H1 (cell line): ENCODE measurements around the gene RGL2. TPM values are rescaled to one million over a fixed set of nuclear protein-coding genes. Genes with fewer than 3 reads are reported as not detected.

Source experiments
- CTCF ChIA-PET: fragments of 300-600 bp; sonication (Branson Sonifier 250); formaldehyde crosslinking; loops from one replicate; lab custom pipeline; 2021; ENCODE audit not compliant: partially characterized antibody; lab: Charles Lee
- POLR2A ChIA-PET: fragments of 300-600 bp; sonication (Branson Sonifier 250); formaldehyde crosslinking; loops from one replicate; lab custom pipeline; 2021; ENCODE audit warnings: inconsistent platforms; ENCODE audit not compliant: partially characterized antibody; lab: Charles Lee
- DNase-seq, 2 experiments: peaks; one replicate each; pipeline versions ENCODE4 v3.0.0 to v3.0.0-alpha.2; 2010 to 2022; ENCODE audit warnings: low spot score in 2 of 2, low read depth in 1 of 2, mixed read lengths in 1 of 2
- FAIRE-seq: peaks from 2 replicates; lab custom pipeline; 2011; peaks lifted over from hg19 to GRCh38; lab: Jason Lieb, UNC
- H2AFZ ChIP-seq: 2 replicates; pipeline ENCODE4 v1.8.1; 2012; ENCODE audit warnings: low read length, inconsistent platforms
- H2AK5ac ChIP-seq: 2 replicates; pipeline ENCODE4 v1.6.1; 2013; ENCODE audit warnings: low read depth, low read length
- H2BK120ac ChIP-seq: replicated peaks from 2 replicates; pipeline ENCODE3; 2013; ENCODE audit warnings: low read depth, low read length, inconsistent platforms
- H2BK12ac ChIP-seq: 2 replicates; pipeline ENCODE4 v1.6.1; 2013; ENCODE audit warnings: low read depth, low read length
- H2BK15ac ChIP-seq: 2 replicates; pipeline ENCODE4 v1.6.1; 2013; ENCODE audit warnings: low read length
- H2BK20ac ChIP-seq: 2 replicates; pipeline ENCODE4 v1.6.1; 2013; ENCODE audit warnings: low read length
- H2BK5ac ChIP-seq: 2 replicates; pipeline ENCODE4 v1.6.1; 2013; ENCODE audit warnings: low read depth, low read length
- H3K14ac ChIP-seq: 2 replicates; pipeline ENCODE4 v1.6.1; 2013; ENCODE audit warnings: inconsistent platforms; ENCODE audit not compliant: insufficient read length
- H3K18ac ChIP-seq: 2 replicates; pipeline ENCODE4 v1.6.1; 2013; ENCODE audit warnings: low read length; ENCODE audit errors: extremely low read depth
- H3K23ac ChIP-seq: 2 replicates; pipeline ENCODE4 v1.6.1; 2013; ENCODE audit warnings: inconsistent platforms; ENCODE audit not compliant: insufficient read length
- H3K23me2 ChIP-seq: 2 replicates; pipeline ENCODE4 v1.6.1; 2013; ENCODE audit warnings: low read depth, low read length
- H3K27ac ChIP-seq: 2 replicates; pipeline ENCODE4 v1.6.1; 2011; ENCODE audit warnings: low read depth, low read length, inconsistent platforms
- H3K27me3 ChIP-seq, 4 experiments: replicated peaks in 1 of 4; 1 replicate in 1 of 4; 2 replicates in 3 of 4; pipeline versions ENCODE4 v1.6.1 to v1.8.1; 2011 to 2013; ENCODE audit warnings: low read length in 3 of 4, mild to moderate bottlenecking in 3 of 4, inconsistent platforms in 2 of 4, mixed read lengths in 2 of 4, moderate library complexity in 1 of 4; ENCODE audit not compliant: control insufficient read depth in 3 of 4, insufficient read depth in 3 of 4; ENCODE audit errors: extremely low read depth in 1 of 4
- H3K36me3 ChIP-seq, 4 experiments: 2 replicates each; pipeline versions ENCODE4 v1.6.1 to v1.8.1; 2011 to 2013; ENCODE audit warnings: mild to moderate bottlenecking in 4 of 4, low read length in 3 of 4, moderate library complexity in 2 of 4, control low read depth in 1 of 4, inconsistent platforms in 1 of 4; ENCODE audit not compliant: insufficient read depth in 4 of 4, control insufficient read depth in 2 of 4
- H3K4ac ChIP-seq: replicated peaks from 2 replicates; pipeline ENCODE3; 2013; ENCODE audit warnings: low read length, low read depth, mixed read lengths, inconsistent platforms; ENCODE audit not compliant: insufficient read length
- H3K4me1 ChIP-seq, 4 experiments: replicated peaks in 1 of 4; 1 replicate in 1 of 4; 2 replicates in 3 of 4; pipeline versions ENCODE4 v1.6.1 to v1.8.1; 2011 to 2013; ENCODE audit warnings: low read length in 3 of 4, inconsistent platforms in 2 of 4, mixed read lengths in 1 of 4; ENCODE audit not compliant: insufficient read depth in 4 of 4, control insufficient read depth in 3 of 4
- H3K4me2 ChIP-seq, 2 experiments: 2 replicates each; pipeline versions ENCODE4 v1.6.1 to v1.8.1; 2011 to 2013; ENCODE audit warnings: low read depth in 2 of 2, low read length in 2 of 2, control low read depth in 1 of 2, inconsistent platforms in 1 of 2, mild to moderate bottlenecking in 1 of 2; ENCODE audit not compliant: insufficient read depth in 1 of 2
- H3K4me3 ChIP-seq, 4 experiments: fragments of 200-600, 300-600 bp in 1 of 4; sonication (generic), shearing (Covaris generic), sonication (Bioruptor Twin) in 1 of 4; 2 replicates each; pipeline versions ENCODE4 v1.5.1 to v1.8.1; 2011 to 2016; ENCODE audit warnings: low read length in 4 of 4, low read depth in 3 of 4, control low read depth in 2 of 4, inconsistent platforms in 2 of 4, mild to moderate bottlenecking in 2 of 4, mixed read lengths in 1 of 4, moderate library complexity in 1 of 4; ENCODE audit not compliant: insufficient read depth in 2 of 4; ENCODE audit errors: extremely low read depth in 1 of 4
- H3K56ac ChIP-seq: replicated peaks from 2 replicates; pipeline ENCODE3; 2013; ENCODE audit warnings: low read depth, mild to moderate bottlenecking, mixed read lengths, low read length, inconsistent platforms; ENCODE audit not compliant: insufficient read length
- H3K79me1 ChIP-seq: 2 replicates; pipeline ENCODE4 v1.6.1; 2013; ENCODE audit warnings: low read depth, low read length, control low read depth
- H3K79me2 ChIP-seq, 2 experiments: 2 replicates each; pipeline versions ENCODE4 v1.6.1 to v1.8.1; 2012 to 2013; ENCODE audit warnings: low read length in 2 of 2, mild to moderate bottlenecking in 2 of 2, inconsistent platforms in 1 of 2; ENCODE audit not compliant: insufficient read depth in 2 of 2, control insufficient read depth in 1 of 2
- H3K9ac ChIP-seq, 4 experiments: replicated peaks in 1 of 4; 1 replicate in 1 of 4; 2 replicates in 3 of 4; pipeline versions ENCODE4 v1.6.1 to v1.8.1; 2011 to 2013; ENCODE audit warnings: low read depth in 3 of 4, low read length in 3 of 4, control low read depth in 2 of 4, mild to moderate bottlenecking in 2 of 4, moderate library complexity in 2 of 4, inconsistent platforms in 1 of 4; ENCODE audit errors: extremely low read depth in 1 of 4
- H3K9me3 ChIP-seq, 2 experiments: 2 replicates each; pipeline versions ENCODE4 v1.6.1 to v1.8.1; 2012 to 2013; ENCODE audit warnings: mild to moderate bottlenecking in 2 of 2, moderate library complexity in 2 of 2, control low read depth in 1 of 2, inconsistent platforms in 1 of 2, low read depth in 1 of 2, low read length in 1 of 2, mixed read lengths in 1 of 2; ENCODE audit not compliant: insufficient read depth in 2 of 2
- H4K20me1 ChIP-seq, 2 experiments: replicated peaks in 1 of 2; 2 replicates each; pipeline versions ENCODE3 to v1.8.1; 2011 to 2013; ENCODE audit warnings: inconsistent platforms in 2 of 2, low read length in 2 of 2, mild to moderate bottlenecking in 1 of 2; ENCODE audit not compliant: insufficient read depth in 2 of 2, control insufficient read depth in 1 of 2
- H4K5ac ChIP-seq: 2 replicates; pipeline ENCODE4 v1.6.1; 2013; ENCODE audit warnings: low read length, low read depth, mixed read lengths, inconsistent platforms; ENCODE audit not compliant: insufficient read length
- H4K8ac ChIP-seq: 2 replicates; pipeline ENCODE4 v1.8.0; 2013; ENCODE audit warnings: mild to moderate bottlenecking, moderate library complexity, low read length, inconsistent platforms; ENCODE audit not compliant: insufficient read depth; ENCODE audit errors: extremely low read depth
- H4K91ac ChIP-seq: replicated peaks from 2 replicates; pipeline ENCODE3; 2013; ENCODE audit warnings: low read length, mixed read lengths, inconsistent platforms; ENCODE audit not compliant: insufficient read length
- EP300 ChIP-seq, 2 experiments: IDR thresholded peaks; 1 replicate in 1 of 2; 2 replicates in 1 of 2; pipeline ENCODE4 v1.6.1; 2011 to 2012; ENCODE audit warnings: low read depth in 2 of 2, low read length in 2 of 2, mild to moderate bottlenecking in 2 of 2, borderline replicate concordance in 1 of 2, inconsistent platforms in 1 of 2, moderate library complexity in 1 of 2
- POLR2A ChIP-seq, 2 experiments: IDR thresholded peaks; 1 replicate in 1 of 2; 2 replicates in 1 of 2; pipeline ENCODE4 v1.6.1; 2011; ENCODE audit warnings: low read depth in 2 of 2, low read length in 2 of 2, mild to moderate bottlenecking in 2 of 2; ENCODE audit errors: control extremely low read depth in 1 of 2
- POLR2AphosphoS5 ChIP-seq: IDR thresholded peaks from 2 replicates; pipeline ENCODE4 v1.6.1; 2011; ENCODE audit warnings: low read depth, low read length
- TEAD4 ChIP-seq: IDR thresholded peaks from 2 replicates; pipeline ENCODE4 v1.6.1; 2012; ENCODE audit warnings: low read depth, low read length, inconsistent platforms, mixed read lengths
- WGBS, 2 experiments: shearing (Covaris generic) in 1 of 2; methylation state at CpG; one replicate each; pipeline versions ENCODE4 v1.1.6 to v1.1.7; 2013 to 2015; ENCODE audit warnings: low lambda C conversion rate in 2 of 2, mixed read lengths in 2 of 2, inconsistent platforms in 1 of 2, low coverage in 1 of 2, missing lambda C conversion rate in 1 of 2; ENCODE audit not compliant: insufficient replicate concordance in 2 of 2, insufficient coverage in 1 of 2, insufficient read length in 1 of 2; ENCODE audit errors: extremely low coverage in 1 of 2, missing lambda C conversion rate in 1 of 2; 5-methylcytosine and 5-hydroxymethylcytosine counted together
- polyA plus RNA-seq, 7 experiments: library from polyadenylated mRNA; depleted of rRNA in 3 of 7; stranded (reverse) in 5 of 7; unstranded in 2 of 7; fragments of >200 nt in 5 of 7; fragments of 200-250 nt in 2 of 7; gene quantifications; 1 replicate in 5 of 7; 2 replicates in 1 of 7; 4 replicates in 1 of 7; pipeline versions ENCODE4 v1.2.1 to v1.2.3, GENCODE V29; 2011 to 2013; ENCODE audit warnings: missing spikeins in 2 of 7, mixed read lengths in 2 of 7
- total RNA-seq: library from RNA; stranded (reverse); fragmentation: NEBNext Ultra II Directional; extraction: Animal tissue kit (Norgen Biotek cat#: 25700); gene quantifications from 2 replicates; pipeline ENCODE4 v1.2.1, GENCODE V29; 2021

RGL2 gene
- total and polyA plus RNA-seq, 2 of the 8 experiments (the other 6 are each of a cell fraction or from before 2014, with no cell fraction given): 58.1 to 80.3 TPM

DNA sequence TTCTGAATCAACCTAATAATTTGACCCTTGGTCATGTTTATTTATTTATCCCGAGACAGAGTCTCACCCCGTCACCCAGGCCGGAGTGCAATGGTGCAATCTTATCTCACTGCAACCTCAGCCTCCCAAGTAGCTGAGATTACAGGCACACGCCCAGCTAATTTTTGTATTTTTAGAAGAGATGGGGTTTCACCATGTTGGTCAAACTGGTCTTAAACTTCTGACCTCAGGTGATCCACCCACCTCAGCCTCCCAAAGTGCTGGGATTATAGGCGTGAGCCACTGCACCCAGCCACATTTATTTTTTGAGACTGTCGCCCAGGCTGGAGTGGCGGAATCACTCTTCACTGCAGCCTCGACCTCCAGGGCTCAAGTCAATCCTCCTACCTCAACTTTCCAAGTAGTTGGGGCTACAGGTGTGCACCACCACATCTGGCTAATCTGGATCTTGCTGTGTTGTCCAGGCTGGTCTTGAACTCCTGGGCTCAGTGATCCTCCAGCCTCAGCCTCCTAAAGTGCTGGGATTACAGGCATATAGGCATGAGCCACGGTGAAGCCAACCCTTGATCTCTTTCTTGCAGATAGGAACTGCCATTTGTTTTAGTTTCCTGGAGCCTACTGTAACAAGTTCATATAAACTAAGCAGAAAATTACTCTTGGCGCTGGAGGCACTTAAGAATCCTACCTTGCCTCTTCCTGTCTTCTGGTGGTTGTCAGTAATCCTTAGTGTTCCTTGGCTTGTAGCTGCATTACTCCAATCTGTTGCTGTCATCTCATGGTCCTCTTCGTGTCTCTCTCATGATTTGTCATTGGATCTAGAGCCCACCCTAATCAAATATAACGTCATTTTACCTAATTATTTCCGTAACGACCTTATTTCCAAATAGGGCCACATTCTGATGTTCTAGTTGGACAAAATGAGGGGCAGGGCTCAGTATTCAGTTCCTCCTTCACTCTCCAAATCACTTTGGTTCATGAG, 24.5 kb downstream of the RGL2 start:
- H3K18ac ChIP-seq: no peak overlapping the region
- peaks cover 0 to 32% (median 11%) of the 10 kb centered on the region in 4 experiments for H3K4me1 ChIP-seq
- TF ChIP-seq POLR2AphosphoS5: peak; percentile 85
- TF ChIP-seq POLR2A (IDR thresholded peaks at IDR 0.05; ENCODE audit: control extremely low read depth in 1 of 2, low read depth in 2 of 2, low read length in 2 of 2): peak in 1 of 2 experiments; percentile 50; a peak in 2 of 3 replicates
- no peak for TF ChIP-seq EP300 (IDR thresholded peaks at IDR 0.05; ENCODE audit: borderline replicate concordance in 1 of 2, low read depth in 2 of 2, low read length in 2 of 2)
- TF ChIP-seq TEAD4: no peak
- H3K23ac ChIP-seq: no peak overlapping the region
- no peak overlapping the region for H2BK5ac ChIP-seq
- DNase-seq (no peak), FAIRE-seq (no peak)
- peak overlapping the region; percentile 86 to 96 for H3K4me2 ChIP-seq
- H3K9ac ChIP-seq: peak overlapping the region in 3 of 4 experiments; percentile 40 to 63 (median 58); a peak in 5 of 7 replicates
- peaks cover 22% of the 10 kb centered on the region for H3K23me2 ChIP-seq
- peaks cover 16 to 45% (median 34%) of the 10 kb centered on the region in 4 experiments; a peak in 7 of 8 replicates for H3K36me3 ChIP-seq
- H2BK12ac ChIP-seq: no peak overlapping the region
- H2AFZ ChIP-seq: no peak overlapping the region
- 85% methylated on average over 14 of the region's 14 CpGs; no CpG with 5 or more reads in 1 of the 2 experiments for WGBS, 2 experiments
- H2AK5ac ChIP-seq: no peak overlapping the region
- H3K56ac ChIP-seq: no peak overlapping the region
- no peak overlapping the region for H4K5ac ChIP-seq
- no peak overlapping the region for H2BK20ac ChIP-seq
- no peaks in the 10 kb centered on the region for H3K27me3 ChIP-seq
- H3K4ac ChIP-seq: no peak overlapping the region
- peak overlapping the region; percentile 52; the same call in 1 of the 2 replicates for H3K27ac ChIP-seq
- H3K14ac ChIP-seq: no peak overlapping the region
- H3K79me1 ChIP-seq: peaks cover 6% of the 10 kb centered on the region; the same call in 1 of the 2 replicates
- H4K91ac ChIP-seq: no peak overlapping the region
- POLR2A ChIA-PET: interaction anchor here (0.6 to 12.0 kb wide), 8 partner anchors 9 to 321 kb away, joined by 3 to 337 read pairs (median 3); partner anchors contain the start of genes PFDN6, RGL2 and WDR46
- no peak overlapping the region for H2BK120ac ChIP-seq
- H4K20me1 ChIP-seq: peaks cover 9 to 17% of the 10 kb centered on the region in 2 experiments
- peak overlapping the region; percentile 26 to 100 (median 90); a peak in 7 of 8 replicates for H3K4me3 ChIP-seq
- H4K8ac ChIP-seq: no peak overlapping the region
- no peak overlapping the region for H2BK15ac ChIP-seq
- H3K9me3 ChIP-seq: no peaks in the 10 kb centered on the region
- H3K79me2 ChIP-seq: peaks cover 26 to 43% of the 10 kb centered on the region in 2 experiments
- CTCF ChIA-PET: interaction anchor here (0.6 kb wide), 1 partner anchor 1703 kb away, joined by 3 read pairs; no protein-coding TSS in a partner anchor
